Measurements from ENCODE around the gene NDEL1. TPM values are rescaled to one million over a fixed set of nuclear protein-coding genes. Genes with fewer than 3 reads are reported as not detected.

Gene NDEL1
- total RNA-seq, 1 experiment from 2014 or later: 34.7 TPM

GRCh38 chr17:8487743-8488142 is 52.1 kb downstream of the NDEL1 start:
- Mint-ChIP-seq H3K4me1 (no peaks in the 10 kb centered on the region), H3K27ac (no peak overlapping the region), H3K9me3 (peaks cover 6% of the 10 kb centered on the region; the same call in 1 of the 2 replicates), H3K27me3 (ENCODE audit: low read depth) (no peaks in the 10 kb centered on the region), H3K4me3 (no peak overlapping the region), H3K36me3 (peaks cover 90% of the 10 kb centered on the region)
- no peak for TF ChIP-seq FOXP4 (CRISPR knock-in tag; IDR thresholded peaks at IDR 0.05)
- no peak for TF ChIP-seq NR1H2 (CRISPR knock-in tag; IDR thresholded peaks at IDR 0.05)
- no peak for TF ChIP-seq SMAD4 (CRISPR knock-in tag; IDR thresholded peaks at IDR 0.05)
- no peak for TF ChIP-seq NR3C1 (CRISPR knock-in tag; conservative IDR thresholded peaks at IDR 0.05; ENCODE audit: low read depth)
- DNase-seq (ENCODE audit: low spot score) (no peak), ATAC-seq (no peak)
- ChIA-PET CTCF (interaction anchor here (1.5 kb wide), 1 partner anchor 298 kb away, joined by 3 read pairs; no protein-coding TSS in a partner anchor), POLR2A (no interaction called here)

- TF ChIP-seq ERG (CRISPR knock-in tag; IDR thresholded peaks at IDR 0.05): no peak
- no peak for TF ChIP-seq JUN (CRISPR knock-in tag; IDR thresholded peaks at IDR 0.05)
- TF ChIP-seq HMGA2 (CRISPR knock-in tag; IDR thresholded peaks at IDR 0.05): no peak
- TF ChIP-seq CTCF (IDR thresholded peaks at IDR 0.05): no peak
- TF ChIP-seq ZNF423 (CRISPR knock-in tag; IDR thresholded peaks at IDR 0.05): no peak
- TF ChIP-seq ZNF263 (CRISPR knock-in tag; IDR thresholded peaks at IDR 0.05; ENCODE audit: low read depth): no peak
- no peak for TF ChIP-seq ATF2 (CRISPR knock-in tag; IDR thresholded peaks at IDR 0.05; ENCODE audit: borderline replicate concordance, low read depth)
- TF ChIP-seq MYBL2 (CRISPR knock-in tag; IDR thresholded peaks at IDR 0.05): no peak
- TF ChIP-seq ZNF232 (CRISPR knock-in tag; IDR thresholded peaks at IDR 0.05): no peak
- TF ChIP-seq FOXP1 (CRISPR knock-in tag; IDR thresholded peaks at IDR 0.05; ENCODE audit: borderline replicate concordance): no peak
- no peak for TF ChIP-seq CREB1 (CRISPR knock-in tag; IDR thresholded peaks at IDR 0.05)
- TF ChIP-seq ZNF219 (CRISPR knock-in tag; IDR thresholded peaks at IDR 0.05; ENCODE audit: borderline replicate concordance): no peak
- TF ChIP-seq JAZF1 (CRISPR knock-in tag; IDR thresholded peaks at IDR 0.05): no peak
- TF ChIP-seq CREM (CRISPR knock-in tag; IDR thresholded peaks at IDR 0.05): no peak
- no peak for TF ChIP-seq GTF2I (CRISPR knock-in tag; conservative IDR thresholded peaks at IDR 0.05)
- TF ChIP-seq SMAD3 (CRISPR knock-in tag; IDR thresholded peaks at IDR 0.05; ENCODE audit: borderline replicate concordance): no peak
- no peak for TF ChIP-seq E2F4 (CRISPR knock-in tag; IDR thresholded peaks at IDR 0.05; ENCODE audit: borderline replicate concordance, low read depth)
- no peak overlapping the region for H3K4me3 Mint-ChIP-seq
- DNase-seq (ENCODE audit: low spot score) (no peak), ATAC-seq (no peak)
- ChIA-PET POLR2A (no interaction called here), CTCF (interaction anchor here (1.5 kb wide), 1 partner anchor 297 kb away, joined by 3 read pairs; no protein-coding TSS in a partner anchor)
- H3K9me3 Mint-ChIP-seq: peaks cover 6% of the 10 kb centered on the region; the same call in 1 of the 2 replicates
- no peaks in the 10 kb centered on the region for H3K4me1 Mint-ChIP-seq
- peaks cover 89% of the 10 kb centered on the region for H3K36me3 Mint-ChIP-seq
- no peaks in the 10 kb centered on the region for H3K27me3 Mint-ChIP-seq (ENCODE audit: low read depth)
- no peak overlapping the region for H3K27ac Mint-ChIP-seq
Measured at GRCh38 chr17:8488491-8488890, 52.8 kb downstream of the NDEL1 start.

Data from WTC11 (cell line).